Breast epithelium (tissue), 4 donors: ENCODE data around the gene KRT28. TPM values are rescaled to one million over a fixed set of nuclear protein-coding genes. Genes with fewer than 3 reads are reported as not detected.
A peak's percentile ranks its signal among the peaks of the same experiment; 100 is the strongest.

ENCODE experiments used
- DNase-seq, 2 donors: peaks; one replicate each; pipeline ENCODE4 v3.0.0-alpha.2; 2019; ENCODE audit warnings: low spot score in 2 of 2
- H3K27ac ChIP-seq, 2 donors: fragments of 200-600 bp; sonication (generic) in 1 of 2; one replicate each; pipeline ENCODE4 v1.5.1; 2016 to 2019; ENCODE audit warnings: mild to moderate bottlenecking in 1 of 2
- H3K27me3 ChIP-seq, 2 donors: fragments of 200-600 bp; sonication (generic) in 1 of 2; one replicate each; pipeline versions ENCODE4 v1.5.1 to v1.6.0; 2017 to 2019; ENCODE audit warnings: control low read depth in 1 of 2, mild to moderate bottlenecking in 1 of 2
- H3K36me3 ChIP-seq: fragments of 200-600 bp; one replicate; pipeline ENCODE4 v1.5.1; 2019
- H3K4me1 ChIP-seq, 2 donors: fragments of 200-600 bp; sonication (generic); one replicate each; pipeline ENCODE4 v1.5.1; 2016 to 2019; ENCODE audit warnings: control low read depth in 1 of 2
- H3K4me3 ChIP-seq, 3 donors: fragments of 200-600 bp; sonication (generic); 1 replicate in 2 of 3; 2 replicates in 1 of 3; pipeline ENCODE4 v1.5.1; 2016 to 2019; ENCODE audit warnings: mild to moderate bottlenecking in 3 of 3, moderate library complexity in 2 of 3
- H3K9me3 ChIP-seq, 2 donors: fragments of 200-600 bp; sonication (generic) in 1 of 2; one replicate each; pipeline ENCODE4 v1.5.1; 2016 to 2019; ENCODE audit warnings: control low read depth in 1 of 2
- CTCF ChIP-seq, 3 donors: fragments of 450-650 bp; IDR thresholded peaks; one replicate each; pipeline ENCODE4 v1.5.1; 2016 to 2017; ENCODE audit warnings: antibody characterized with exemption in 3 of 3, mild to moderate bottlenecking in 3 of 3, moderate library complexity in 3 of 3
- POLR2A ChIP-seq: fragments of 450-650 bp; IDR thresholded peaks from one replicate; pipeline ENCODE4 v1.6.1; 2016; ENCODE audit warnings: antibody characterized with exemption, mild to moderate bottlenecking, moderate library complexity
- POLR2AphosphoS5 ChIP-seq, 3 donors: sonication (generic); formaldehyde crosslinking; IDR thresholded peaks; one replicate each; pipeline ENCODE4 v1.6.1; 2017; ENCODE audit warnings: antibody characterized with exemption in 3 of 3
- intact Hi-C: fragments of 100-400 bp; cut with DNase I; formaldehyde crosslinking; loops from one replicate; pipeline ENCODE4 v1.15.1; 2023; ENCODE audit warnings: low total_unique reads
- total RNA-seq, 3 donors: library from RNA; depleted of rRNA; stranded (reverse); fragments of >200 nt; gene quantifications; one replicate each; pipeline ENCODE4 v1.1.0, GENCODE V29; 2016

The KRT28 gene
- total RNA-seq, 3 donors from 2014 or later = not detected

- H3K27ac ChIP-seq = no peak overlapping the region
- no peaks in the 10 kb centered on the region for H3K27me3 ChIP-seq
- H3K4me1 ChIP-seq = no peaks in the 10 kb centered on the region
- no peak overlapping the region for H3K4me3 ChIP-seq
- no peak for DNase-seq
- TF ChIP-seq POLR2A = no peak
- TF ChIP-seq POLR2AphosphoS5 (IDR thresholded peaks at IDR 0.05) = no peak
- TF ChIP-seq CTCF (IDR thresholded peaks at IDR 0.05) = no peak
- H3K36me3 ChIP-seq = no peaks in the 10 kb centered on the region
- intact Hi-C loops = no loop called here
- H3K9me3 ChIP-seq = no peaks in the 10 kb centered on the region
Measured at GRCh38 chr17:40830085-40830776, 30.5 kb upstream of the KRT28 start.

DNA sequence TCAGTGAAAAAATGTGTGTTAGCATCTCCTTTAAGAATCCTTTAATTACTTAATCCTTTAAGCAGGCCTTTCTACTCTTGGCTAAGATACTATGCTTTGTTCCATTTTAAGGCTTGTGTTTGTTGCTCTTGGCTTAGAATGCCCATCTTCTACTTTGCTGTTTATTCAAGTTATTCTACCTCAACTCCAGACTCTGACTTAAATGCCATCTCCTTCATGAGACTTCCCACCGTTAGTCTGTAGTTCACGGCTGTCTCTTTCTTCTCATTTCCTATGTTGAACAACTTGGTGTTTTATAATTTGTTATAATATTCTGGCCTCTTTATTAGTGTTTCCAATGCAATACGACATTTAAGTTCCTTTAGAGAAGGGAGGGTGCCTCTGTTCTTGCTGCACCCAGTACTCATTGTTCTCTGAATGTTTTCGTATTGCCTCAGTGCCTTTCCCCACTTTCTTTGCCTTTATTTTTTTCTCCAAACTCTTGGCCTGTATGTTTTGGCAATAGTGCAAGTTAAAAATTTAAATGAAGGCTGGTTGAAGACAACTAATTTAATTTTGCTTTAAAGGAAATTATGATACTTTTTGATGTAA lies 28.8 kb upstream of the KRT28 start:
- no peaks in the 10 kb centered on the region for H3K9me3 ChIP-seq
- H3K27ac ChIP-seq = peak overlapping the region in 1 of 2 donors; percentile 61
- H3K27me3 ChIP-seq = no peaks in the 10 kb centered on the region
- intact Hi-C loops = no loop called here
- TF ChIP-seq POLR2A (no peak), CTCF (IDR thresholded peaks at IDR 0.05) (no peak), POLR2AphosphoS5 (IDR thresholded peaks at IDR 0.05) (no peak)
- no peaks in the 10 kb centered on the region for H3K4me1 ChIP-seq
- no peak for DNase-seq
- H3K4me3 ChIP-seq = no peak overlapping the region
- H3K36me3 ChIP-seq = no peaks in the 10 kb centered on the region

- peak overlapping the region in 1 of 2 donors; percentile 61 for H3K27ac ChIP-seq
- intact Hi-C loops = no loop called here
- no peak for TF ChIP-seq POLR2AphosphoS5 (IDR thresholded peaks at IDR 0.05)
- TF ChIP-seq CTCF (IDR thresholded peaks at IDR 0.05) = no peak
- no peaks in the 10 kb centered on the region for H3K9me3 ChIP-seq
- no peaks in the 10 kb centered on the region for H3K36me3 ChIP-seq
- no peak for DNase-seq
- no peaks in the 10 kb centered on the region for H3K27me3 ChIP-seq
- no peak overlapping the region for H3K4me3 ChIP-seq
- no peaks in the 10 kb centered on the region for H3K4me1 ChIP-seq
Measured at GRCh38 chr17:40827746-40828453, 28.1 kb upstream of the KRT28 start.

GRCh38 chr17:40825599-40825998 lies 25.8 kb upstream of the KRT28 start:
- intact Hi-C loops = no loop called here
- TF ChIP-seq CTCF (IDR thresholded peaks at IDR 0.05) (no peak), POLR2A (no peak), POLR2AphosphoS5 (IDR thresholded peaks at IDR 0.05) (no peak)
- no peak overlapping the region for H3K4me3 ChIP-seq
- H3K4me1 ChIP-seq = no peaks in the 10 kb centered on the region
- no peaks in the 10 kb centered on the region for H3K27me3 ChIP-seq
- DNase-seq = no peak
- no peaks in the 10 kb centered on the region for H3K9me3 ChIP-seq
- H3K27ac ChIP-seq = no peak overlapping the region
- no peaks in the 10 kb centered on the region for H3K36me3 ChIP-seq
